ENCODE results near the gene TMCO2. TPM values are rescaled to one million over a fixed set of nuclear protein-coding genes. Genes with fewer than 3 reads are reported as not detected.
"Not testable (repeated sequence)": the region's sequence is repeated elsewhere in the genome, so short reads cannot be mapped to it uniquely, and the experiment has no call there.

The TMCO2 gene
- total RNA-seq, 1 experiment from 2014 or later = not detected

GRCh38 chr1:40210511-40211204, 37.1 kb upstream of the TMCO2 start:
- ChIA-PET POLR2A (ENCODE audit: unreplicated experiment) (no interaction called here), CTCF (no interaction called here)
- intact Hi-C loops (cut with micrococcal nuclease) = no loop called here
- Histone ChIP-seq H3F3A (ENCODE audit: low read length, unreplicated experiment) (no peaks in the 10 kb centered on the region), H2AFZ (ENCODE audit: low read length) (no peak overlapping the region), H3K4me2 (ENCODE audit: low read length) (no peak overlapping the region), H3K4me1 (ENCODE audit: insufficient read depth, low read length) (no peaks in the 10 kb centered on the region), H3K36me3 (ENCODE audit: low read depth, low read length) (peaks cover 13% of the 10 kb centered on the region; the same call in 1 of the 2 replicates), H3K4me3 (ENCODE audit: low read length) (no peak overlapping the region), H3K9me2 (replicated peaks; ENCODE audit: low read length) (no peaks in the 10 kb centered on the region), H4K20me1 (ENCODE audit: low read length) (no peaks in the 10 kb centered on the region), H3K9me3 (ENCODE audit: low read length) (no peaks in the 10 kb centered on the region), H3K79me2 (ENCODE audit: low read length) (0 out of 2 replicates have a peak, but pooled peaks cover 7% of the 10 kb centered on the region), H3K27ac (ENCODE audit: low read length) (no peak overlapping the region), H3K9ac (ENCODE audit: low read length) (no peak overlapping the region), H3K27me3 (ENCODE audit: low read length) (no peaks in the 10 kb centered on the region)
- BruUV-seq (replicated peaks) = no TSS peak
- TF ChIP-seq EZH2phosphoT487 (IDR thresholded peaks at IDR 0.05; ENCODE audit: borderline replicate concordance, low read length) = no peak
- TF ChIP-seq CTCF (conservative IDR thresholded peaks at IDR 0.05; ENCODE audit: low read depth, low read length) = no peak
- TF ChIP-seq EZH2 (IDR thresholded peaks at IDR 0.05; ENCODE audit: low read length, unreplicated experiment) = no peak
- DNase-seq (no peak), ATAC-seq (no peak)

DNA sequence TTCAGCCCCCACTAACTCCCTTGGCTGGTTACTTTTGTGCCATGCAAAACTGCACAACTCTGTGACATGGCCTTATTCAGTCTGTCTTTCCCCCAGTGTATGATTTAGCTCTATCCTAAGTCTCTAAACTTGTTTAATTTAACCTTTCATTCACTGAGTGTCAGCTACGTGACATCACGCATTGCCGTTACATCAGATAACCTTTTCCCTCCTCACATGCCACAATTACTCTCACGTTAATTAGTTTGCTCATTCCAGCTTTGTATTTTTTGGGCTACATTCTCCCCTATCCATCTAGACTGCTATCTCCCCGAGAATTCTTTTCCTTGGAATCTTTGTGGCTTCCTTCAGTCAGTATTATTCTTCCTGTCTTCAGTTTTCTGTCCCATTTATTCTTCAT, 29.4 kb upstream of the TMCO2 start:
- Histone ChIP-seq H3K36me3 (ENCODE audit: low read depth, low read length) (peaks cover 12% of the 10 kb centered on the region; the same call in 1 of the 2 replicates), H4K20me1 (ENCODE audit: low read length) (no peaks in the 10 kb centered on the region), H3K4me3 (ENCODE audit: low read length) (no peak overlapping the region), H2AFZ (ENCODE audit: low read length) (no peak overlapping the region), H3K4me1 (ENCODE audit: insufficient read depth, low read length) (no peaks in the 10 kb centered on the region), H3K4me2 (ENCODE audit: low read length) (no peak overlapping the region), H3K27ac (ENCODE audit: low read length) (no peak overlapping the region), H3K9ac (ENCODE audit: low read length) (no peak overlapping the region), H3K79me2 (ENCODE audit: low read length) (no peaks in the 10 kb centered on the region), H3K9me2 (replicated peaks; ENCODE audit: low read length) (no peaks in the 10 kb centered on the region), H3F3A (ENCODE audit: low read length, unreplicated experiment) (no peaks in the 10 kb centered on the region), H3K9me3 (ENCODE audit: low read length) (no peaks in the 10 kb centered on the region), H3K27me3 (ENCODE audit: low read length) (no peaks in the 10 kb centered on the region)
- intact Hi-C loops (cut with micrococcal nuclease) = no loop called here
- no TSS peak for BruUV-seq (replicated peaks)
- DNase-seq (no peak), ATAC-seq (no peak)
- TF ChIP-seq EZH2 (IDR thresholded peaks at IDR 0.05; ENCODE audit: low read length, unreplicated experiment) = no peak
- TF ChIP-seq EZH2phosphoT487 (IDR thresholded peaks at IDR 0.05; ENCODE audit: borderline replicate concordance, low read length) = no peak
- no peak for TF ChIP-seq CTCF (conservative IDR thresholded peaks at IDR 0.05; ENCODE audit: low read depth, low read length)
- POLR2A ChIA-PET (ENCODE audit: unreplicated experiment) = no interaction called here
- CTCF ChIA-PET = no interaction called here

- H3F3A ChIP-seq (ENCODE audit: low read length, unreplicated experiment); H3K27ac ChIP-seq (ENCODE audit: low read length); H2AFZ ChIP-seq (ENCODE audit: low read length); CTCF ChIA-PET; H3K4me1 ChIP-seq (ENCODE audit: insufficient read depth, low read length); H3K9me2 ChIP-seq (replicated peaks; ENCODE audit: low read length); DNase-seq; H3K4me2 ChIP-seq (ENCODE audit: low read length); H3K27me3 ChIP-seq (ENCODE audit: low read length); ATAC-seq; intact Hi-C loops (cut with micrococcal nuclease); H3K9me3 ChIP-seq (ENCODE audit: low read length); H4K20me1 ChIP-seq (ENCODE audit: low read length); POLR2A ChIA-PET (ENCODE audit: unreplicated experiment); H3K4me3 ChIP-seq (ENCODE audit: low read length); H3K79me2 ChIP-seq (ENCODE audit: low read length); BruUV-seq (replicated peaks); H3K9ac ChIP-seq (ENCODE audit: low read length): not testable (repeated sequence)
- H3K36me3 ChIP-seq (ENCODE audit: low read depth, low read length) = peaks cover 14% of the 10 kb centered on the region; the same call in 1 of the 2 replicates
These were observed 26.2 kb upstream of the TMCO2 start for GRCh38 chr1:40221471-40221905.

Measured in PC-3 (cell line).